ENCODE results near the gene SMARCE1.

Gene SMARCE1

DNA sequence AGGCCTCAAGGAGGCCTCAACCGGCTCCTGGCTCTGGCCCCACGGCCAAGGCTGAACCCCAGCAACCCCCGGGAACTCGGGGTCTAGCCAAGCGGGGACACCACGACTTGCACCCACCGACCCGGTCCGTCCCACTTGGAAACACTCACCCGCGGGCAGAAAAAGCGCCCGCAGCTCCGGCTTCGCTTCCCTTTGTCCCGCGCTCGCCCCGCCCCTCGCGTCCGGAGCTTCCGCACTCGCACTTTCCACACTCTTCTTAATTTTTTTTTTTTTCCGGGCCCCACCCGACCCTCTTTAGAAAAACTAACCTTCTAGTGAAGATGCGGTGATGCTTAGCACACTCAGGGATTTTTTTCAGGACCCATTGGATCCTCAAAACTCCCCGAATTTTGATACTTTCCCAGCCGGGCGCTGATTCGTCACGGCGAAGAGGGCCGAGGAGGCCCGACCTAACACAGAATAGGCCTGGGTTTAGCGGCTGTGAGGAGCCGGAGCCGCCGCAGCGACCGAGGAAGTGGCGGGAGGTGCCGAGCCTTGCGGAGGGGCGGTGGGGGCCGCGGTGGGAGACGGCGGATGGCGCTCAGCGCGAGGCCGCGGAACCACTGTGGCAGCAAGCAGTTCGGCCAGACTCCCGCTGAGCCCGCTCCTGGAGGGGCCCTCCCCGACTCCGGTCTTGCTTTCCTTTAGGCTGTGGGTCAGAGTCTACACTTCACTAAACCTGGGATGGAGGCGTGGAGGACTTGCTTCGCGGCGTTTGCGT, at the start of gene SMARCE1:
Gene SMARCE1 (minus strand): TSS at position 195 of the 760 bp plus-strand sequence. CDS start 2,016 bp downstream, outside the sequence.
- peak; percentile 75 for DNase-seq

DNA sequence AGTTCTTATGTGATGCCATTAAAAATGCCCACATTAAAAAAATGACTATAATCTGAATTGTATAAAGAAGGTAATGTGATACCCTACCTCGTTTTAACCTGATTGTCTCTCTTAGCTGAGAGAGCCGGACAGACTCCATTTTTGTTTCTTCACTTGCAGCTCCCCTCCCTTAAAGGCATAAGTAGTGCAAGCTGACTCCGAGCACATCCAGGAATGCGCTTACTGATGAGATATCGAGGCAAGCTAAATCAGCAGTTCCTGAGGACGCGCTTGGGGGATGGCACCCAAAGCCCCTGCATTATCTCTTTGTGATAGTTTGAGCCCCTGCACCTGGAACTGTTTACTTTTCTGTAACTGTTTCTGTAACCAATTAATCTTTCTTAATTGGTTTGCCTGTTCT, 49.7 kb upstream of the SMARCE1 start:
- no peak for DNase-seq

DNA sequence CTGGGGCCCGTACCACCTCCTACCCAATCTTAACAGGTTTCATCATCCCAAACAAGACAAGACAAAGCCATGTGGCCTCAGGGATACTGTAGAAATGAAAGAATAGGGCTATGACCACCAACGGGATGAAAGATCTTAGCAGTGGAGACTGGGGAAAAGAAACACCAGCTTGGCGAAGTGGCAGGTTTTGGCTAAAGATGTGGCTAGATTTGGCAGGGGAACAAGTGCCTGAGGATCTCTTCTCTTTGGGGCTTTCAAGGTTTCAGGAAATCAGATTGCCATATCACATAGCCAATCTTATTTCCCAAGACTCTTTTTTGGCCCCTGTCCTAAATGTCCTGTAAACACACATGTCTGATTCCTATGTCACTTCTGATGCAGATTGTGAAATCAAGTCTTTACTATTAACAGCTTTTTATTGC, 49.0 kb upstream of the SMARCE1 start:
- no peak for DNase-seq

DNA sequence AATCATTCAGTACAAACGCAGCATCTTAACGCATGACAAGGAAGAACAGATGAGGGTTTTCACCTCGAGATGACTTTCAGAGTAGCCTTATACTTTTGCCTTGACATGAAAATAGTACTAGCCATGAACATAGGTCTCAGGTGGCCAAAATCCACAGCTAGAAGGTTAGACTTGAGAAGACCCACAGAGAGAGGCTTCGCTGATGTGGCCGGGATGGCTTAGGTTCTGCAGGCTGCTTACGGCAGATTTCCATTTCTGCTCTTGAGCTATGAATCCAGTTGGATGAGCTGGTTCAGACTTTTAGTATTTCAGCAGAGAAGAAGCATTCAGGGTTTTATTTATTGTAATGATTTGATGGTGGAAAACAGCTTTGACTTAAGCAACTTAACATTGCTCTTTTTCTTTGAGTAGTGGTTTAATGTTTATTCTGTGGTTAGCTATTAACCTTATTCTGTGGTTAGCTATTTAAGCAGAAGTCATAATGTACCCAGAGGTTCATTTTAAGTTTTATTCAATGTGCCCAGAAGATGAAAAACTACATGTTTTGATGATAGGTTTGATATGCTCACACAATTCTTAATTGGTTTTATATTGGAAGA, 48.4 kb upstream of the SMARCE1 start:
- no peak for DNase-seq

DNA sequence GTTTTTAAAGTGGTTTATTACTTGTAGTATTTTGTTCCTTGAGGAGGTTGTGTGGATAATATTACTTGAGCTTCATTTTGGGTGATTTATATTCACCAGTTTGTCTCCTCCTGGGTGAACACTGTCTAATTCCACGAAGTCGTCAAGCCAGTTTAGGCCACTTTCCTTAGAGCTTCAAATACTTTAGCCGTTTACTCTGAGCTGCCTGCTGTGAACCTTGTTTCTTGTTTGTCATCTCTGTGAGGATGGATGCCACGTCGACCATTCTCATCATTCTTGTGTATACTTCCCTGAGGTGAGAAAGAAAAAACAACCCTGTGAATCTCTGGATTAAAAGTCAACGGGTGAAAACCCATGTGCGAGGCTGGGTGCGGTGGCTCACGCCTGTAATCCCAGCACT, 47.0 kb upstream of the SMARCE1 start:
- DNase-seq = no peak

DNA sequence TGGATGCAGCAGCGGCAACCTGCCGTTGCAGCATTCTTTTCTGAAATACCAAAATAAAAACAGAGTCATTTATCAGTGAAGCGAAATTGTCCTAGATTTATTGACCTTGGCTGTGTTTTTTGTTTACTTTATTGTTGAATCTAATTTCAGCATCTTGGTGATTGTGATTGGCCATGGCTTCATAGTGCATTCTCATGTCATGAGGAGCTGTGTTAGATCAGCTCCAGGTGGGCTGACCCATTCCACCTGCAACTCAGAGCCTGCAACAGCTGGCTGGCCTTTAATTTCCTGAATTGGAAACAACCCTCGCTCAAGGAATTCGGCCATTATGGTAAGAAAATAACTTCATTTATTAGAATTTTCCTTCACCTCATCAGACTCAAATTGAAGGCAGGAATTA, 39.5 kb upstream of the SMARCE1 start:
- no peak for DNase-seq

DNA sequence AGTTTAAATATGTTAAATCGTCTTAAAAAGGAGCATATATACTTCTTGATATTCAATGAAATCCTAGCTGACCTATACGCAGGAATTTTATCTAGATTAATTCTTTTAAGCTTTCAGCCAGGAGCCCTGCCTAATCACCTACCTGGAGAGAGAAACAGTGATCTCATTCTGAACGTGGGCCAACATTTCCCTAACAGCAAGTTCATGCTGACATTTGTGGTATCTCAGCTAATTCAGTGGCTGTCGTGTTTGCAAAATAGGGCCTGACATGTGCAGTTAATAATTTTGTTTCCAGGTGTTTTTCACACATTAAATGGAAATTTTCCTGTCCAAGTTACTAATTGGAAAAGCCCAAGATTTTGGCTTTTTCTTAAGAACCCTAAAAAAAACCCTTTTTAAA, 38.6 kb upstream of the SMARCE1 start:
- no peak for DNase-seq

DNA sequence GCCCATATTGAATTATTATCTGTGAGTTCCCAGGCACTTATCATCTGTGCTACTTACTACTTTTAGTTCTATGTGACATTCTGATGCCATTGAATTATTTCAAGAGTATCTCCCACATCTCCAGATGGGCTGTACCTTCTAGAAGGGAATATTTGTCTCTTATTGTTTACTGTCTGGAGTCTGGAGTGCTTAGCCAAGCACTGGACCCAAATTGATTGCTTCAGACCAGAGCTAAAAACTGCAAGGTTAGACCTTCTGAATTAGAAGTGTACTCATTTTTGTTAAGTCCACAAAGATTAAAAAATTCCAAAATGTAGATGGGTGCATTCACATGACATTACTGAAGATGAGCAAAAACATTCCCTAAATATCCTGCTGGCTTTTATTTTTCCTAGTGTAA, 33.4 kb upstream of the SMARCE1 start:
- no peak for DNase-seq

DNA sequence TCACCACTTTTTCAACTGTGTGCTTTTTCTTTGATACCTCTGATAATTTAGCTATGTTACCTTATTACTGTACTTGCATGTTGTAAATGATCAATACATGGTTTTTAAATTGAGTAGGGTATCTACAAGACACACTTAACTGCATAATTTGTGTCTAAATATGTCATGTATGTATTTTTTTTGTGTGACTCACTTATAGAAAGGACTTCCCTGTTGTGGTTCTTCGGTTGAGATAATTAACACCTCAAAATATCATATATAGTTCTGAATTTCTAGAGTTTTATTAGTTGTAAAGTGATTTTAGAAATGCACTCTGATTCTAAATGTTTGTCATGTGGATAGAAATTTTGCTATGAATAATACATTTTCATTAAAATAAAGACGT, 31.9 kb upstream of the SMARCE1 start:
- DNase-seq = no peak

DNA sequence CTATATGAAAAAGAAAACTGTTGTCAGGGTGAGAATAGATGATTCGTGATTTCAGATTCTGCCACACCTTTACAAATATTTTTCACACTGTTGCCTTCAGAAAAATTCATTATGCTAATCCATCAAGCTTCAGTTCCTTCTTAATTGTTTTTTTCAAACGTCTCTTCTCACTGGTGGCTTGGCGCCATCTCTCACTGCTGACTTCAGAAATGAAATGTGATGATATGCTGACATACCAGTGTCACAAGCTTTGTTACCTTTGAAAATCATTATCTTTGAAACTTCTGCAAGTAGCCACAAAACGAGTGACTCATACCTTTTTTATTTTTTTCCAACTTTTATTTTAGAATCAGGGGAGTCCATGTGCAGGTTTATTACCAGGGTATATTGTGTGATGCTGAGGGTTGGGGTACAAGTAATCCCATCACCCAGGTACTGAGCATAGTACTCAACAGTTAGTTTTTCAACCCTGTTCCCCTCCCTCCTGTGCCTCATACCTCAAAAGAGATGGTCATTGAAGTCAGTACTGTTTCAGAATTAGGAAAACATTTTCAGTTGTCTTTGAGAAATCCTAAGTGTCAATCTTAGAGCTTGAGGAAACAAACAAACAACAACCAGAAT, 31.4 kb upstream of the SMARCE1 start:
- no peak for DNase-seq

DNA sequence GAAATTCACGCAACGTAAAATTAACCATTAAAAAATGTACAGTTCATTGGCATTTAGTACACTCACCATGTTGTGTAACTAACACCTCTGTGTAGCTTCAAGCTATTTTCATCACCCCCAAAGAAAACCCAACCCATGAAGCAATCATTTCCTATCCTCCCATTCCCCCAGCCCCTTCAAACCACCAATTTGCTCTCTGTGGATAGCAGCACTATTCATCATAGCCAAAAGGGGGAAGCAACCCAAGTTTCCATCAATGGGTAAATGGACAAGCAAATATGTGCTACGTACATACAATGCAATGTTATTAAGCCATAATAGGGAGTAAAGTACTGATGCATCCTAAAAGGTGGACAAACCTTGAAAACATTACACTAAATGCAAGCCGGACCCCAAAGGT, 28.3 kb upstream of the SMARCE1 start:
- no peak for DNase-seq

DNA sequence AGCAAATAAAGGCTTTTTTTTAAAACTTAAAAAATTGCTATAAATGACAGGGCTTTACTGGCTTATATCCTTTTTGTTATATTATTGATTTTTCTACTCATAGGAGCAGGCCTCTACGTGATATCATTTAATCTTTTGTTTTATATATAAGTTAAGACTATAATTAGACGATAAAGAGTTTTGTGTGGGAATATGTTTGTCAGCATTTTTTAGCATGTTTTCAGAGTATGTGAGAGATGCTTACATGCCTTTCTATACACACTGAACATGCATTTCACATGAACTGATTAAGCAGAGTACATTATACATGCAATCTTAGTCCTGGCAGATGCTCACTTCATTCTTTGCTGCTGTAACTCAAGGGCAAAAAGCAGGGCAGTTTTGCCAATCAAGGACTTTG, 25.0 kb upstream of the SMARCE1 start:
- no peak for DNase-seq

DNA sequence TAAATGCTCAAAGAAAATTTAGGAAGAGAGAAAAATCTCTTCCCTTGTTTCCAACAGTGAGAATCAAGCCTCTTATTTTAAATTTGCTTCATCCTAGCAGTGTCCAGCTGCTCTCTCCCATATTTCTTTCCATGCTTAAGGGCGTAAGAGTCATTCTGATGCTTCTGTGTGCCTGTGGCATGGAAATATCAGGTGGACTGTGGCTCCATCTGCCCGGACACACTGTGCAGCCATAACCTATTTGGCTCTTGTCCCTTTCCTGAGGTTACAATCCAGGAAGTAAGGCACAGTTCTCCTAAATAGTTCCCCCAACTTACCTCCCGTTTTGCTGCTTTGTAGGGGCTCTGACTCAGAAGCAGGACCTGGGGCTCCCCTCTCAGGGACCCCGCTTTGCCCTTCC, 23.7 kb upstream of the SMARCE1 start:
- DNase-seq = no peak

DNA sequence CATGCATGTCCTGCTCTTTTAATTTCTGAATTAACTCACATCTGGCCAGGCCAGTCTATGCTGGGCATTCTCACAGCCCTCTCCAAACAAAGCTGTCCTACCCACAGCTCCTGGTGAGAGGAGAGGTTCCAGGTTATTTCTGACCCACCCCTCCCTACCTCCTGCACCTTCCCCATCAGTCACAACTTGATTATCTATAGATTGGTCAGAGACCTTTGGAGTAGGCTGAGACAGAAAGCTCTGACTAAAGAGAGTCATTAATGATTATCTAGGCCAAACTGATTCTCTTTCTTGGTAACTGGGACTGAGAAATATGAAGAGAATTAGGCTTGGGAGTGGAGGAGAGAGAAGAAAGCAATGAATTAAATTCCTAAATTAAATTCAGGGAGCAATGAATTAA, 18.7 kb upstream of the SMARCE1 start:
- DNase-seq = no peak

DNA sequence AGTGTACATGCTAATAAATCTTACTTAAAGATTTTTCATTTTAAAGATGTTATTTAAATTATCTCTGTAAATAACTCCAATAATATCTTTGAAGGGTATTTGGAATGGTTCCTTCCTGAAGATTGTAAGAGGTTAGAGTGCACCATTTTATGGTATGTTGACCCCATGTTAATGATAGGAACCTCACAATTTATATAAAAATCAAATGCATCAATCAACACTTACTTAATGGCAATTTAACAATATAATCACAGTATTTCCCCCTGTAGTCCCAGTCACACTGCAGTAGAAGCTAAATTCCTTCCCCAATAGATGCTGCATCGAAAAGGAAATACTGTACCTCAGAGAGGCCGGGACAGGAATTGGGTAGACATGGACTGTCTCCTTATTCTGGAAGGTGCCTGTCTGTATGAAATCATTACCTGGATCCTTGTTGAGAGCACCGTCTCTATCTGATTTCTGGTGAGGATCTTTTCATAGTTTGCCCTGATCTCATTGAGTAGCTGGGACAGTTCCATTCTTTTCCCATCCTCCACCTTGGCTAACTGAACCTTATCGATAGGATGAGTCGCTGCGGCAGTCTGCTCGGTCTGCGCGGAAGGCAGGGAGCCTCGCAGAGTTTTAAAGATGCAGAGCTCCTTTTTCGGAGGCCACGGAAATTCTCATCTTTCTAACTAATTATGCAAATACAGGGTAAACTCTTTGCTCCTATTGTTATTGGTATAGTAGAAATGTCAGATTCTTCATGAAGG, 17.1 kb upstream of the SMARCE1 start, which contains the start of gene KRT222:
Gene KRT222 (minus strand): TSS at position 596 of the 752 bp plus-strand sequence. CDS start 78 bp downstream, at position 518.
- no peak for DNase-seq

DNA sequence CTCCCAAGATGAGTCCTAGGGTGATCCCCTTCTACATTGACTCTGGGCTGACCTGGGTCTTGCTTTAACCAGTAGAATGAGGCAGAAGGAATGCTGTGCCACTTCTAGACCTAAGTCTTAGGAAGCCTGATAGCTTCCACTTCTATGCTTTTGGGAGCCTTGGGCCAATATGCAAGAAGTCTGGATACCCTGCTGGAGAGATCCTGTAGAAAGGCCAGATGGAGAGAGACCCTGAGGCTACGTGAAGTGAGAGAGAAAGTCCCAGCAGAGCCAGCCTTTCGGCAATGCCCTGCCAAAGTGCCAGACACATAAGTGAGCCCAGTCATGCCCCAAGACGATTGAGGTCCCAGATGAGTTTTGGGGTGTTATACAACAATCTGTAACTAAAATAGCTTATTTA, 15.6 kb upstream of the SMARCE1 start:
- DNase-seq = no peak

DNA sequence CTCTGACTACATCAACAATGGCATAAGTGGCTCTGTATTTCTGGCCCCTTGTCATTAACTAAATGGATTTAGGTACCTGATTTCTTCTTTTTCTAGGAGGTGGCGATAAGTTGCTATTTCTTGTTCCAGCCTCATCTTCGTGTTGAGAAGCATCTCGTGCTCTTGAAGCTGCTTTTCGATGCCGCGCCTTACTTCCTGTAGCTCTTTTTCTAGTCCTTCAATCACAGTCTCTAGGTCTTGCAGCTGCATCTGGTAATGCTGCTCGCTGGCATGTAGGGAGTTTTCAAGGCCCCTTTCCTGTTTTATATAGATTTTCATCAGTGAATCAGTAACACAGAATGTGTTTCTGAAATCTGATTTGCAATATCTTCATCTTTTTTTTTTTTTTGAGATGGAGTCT, 12.3 kb upstream of the SMARCE1 start:
- no peak for DNase-seq

DNA sequence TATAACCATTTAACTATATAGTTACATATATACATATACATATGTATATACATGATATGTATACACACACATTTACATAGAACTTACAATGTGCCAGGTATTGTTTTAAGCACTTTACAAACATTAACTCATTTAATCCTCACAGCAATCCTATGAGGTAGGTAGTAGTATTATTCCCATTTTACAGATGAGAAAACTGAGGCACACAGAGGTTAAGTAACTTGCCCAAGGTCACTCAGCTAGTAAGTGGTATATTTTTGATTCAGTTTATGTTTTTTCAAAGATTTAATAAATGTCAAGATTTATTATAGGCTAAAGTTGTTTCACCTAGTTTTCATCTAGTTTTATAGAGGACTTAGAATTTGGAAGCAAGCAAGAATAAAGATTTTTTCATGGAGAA, 10.8 kb upstream of the SMARCE1 start:
- DNase-seq = no peak

DNA sequence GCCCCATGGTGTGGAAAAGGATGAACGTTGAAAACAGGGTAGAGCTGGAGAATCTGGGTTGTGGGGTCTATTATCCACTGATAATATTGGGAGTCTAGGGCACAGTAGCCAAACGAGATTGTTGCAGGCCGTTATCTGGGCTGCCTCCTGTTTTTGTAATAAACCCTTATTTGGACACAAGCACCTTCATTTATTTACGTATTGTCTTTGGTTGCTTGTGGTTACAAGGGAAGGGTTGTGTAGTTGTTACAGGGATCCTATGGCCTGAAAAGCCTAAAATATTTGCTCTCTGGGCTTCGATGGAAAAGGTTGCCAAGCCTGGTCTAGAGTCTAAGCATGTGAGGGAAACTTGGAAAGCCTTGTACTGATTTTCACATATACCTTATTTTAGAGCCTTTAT, 4.3 kb upstream of the SMARCE1 start:
- DNase-seq = no peak

DNA sequence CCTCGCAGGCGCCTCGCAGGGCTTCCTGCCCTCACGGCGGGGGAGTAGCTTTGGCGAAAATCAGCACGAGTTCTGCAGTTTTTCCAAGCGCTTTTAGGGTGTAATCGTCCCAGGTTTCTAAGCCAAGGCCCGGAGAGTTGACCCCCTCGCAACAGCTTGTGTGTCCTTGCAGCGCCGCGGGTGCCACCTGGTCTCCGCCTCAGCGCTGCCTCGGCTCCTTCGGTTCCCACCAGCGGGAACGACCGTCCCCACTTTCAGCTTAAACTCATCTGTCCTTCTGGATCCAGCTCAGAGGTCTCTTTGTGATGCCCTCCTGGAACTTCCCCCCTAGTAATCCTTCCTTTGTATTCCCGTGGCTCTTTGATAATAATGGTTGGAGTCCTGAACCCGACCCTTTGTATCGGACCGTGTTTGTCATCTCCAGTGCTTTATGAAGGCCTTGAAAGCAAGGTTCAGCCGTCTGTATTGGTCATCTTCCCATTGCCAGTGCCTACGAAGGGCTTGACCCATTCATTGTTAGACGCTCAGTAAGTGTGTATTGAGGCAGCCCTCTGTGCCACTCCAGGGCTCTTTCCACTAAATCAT, 858 bp upstream of the SMARCE1 start:
- DNase-seq = peak; percentile 9

DNA sequence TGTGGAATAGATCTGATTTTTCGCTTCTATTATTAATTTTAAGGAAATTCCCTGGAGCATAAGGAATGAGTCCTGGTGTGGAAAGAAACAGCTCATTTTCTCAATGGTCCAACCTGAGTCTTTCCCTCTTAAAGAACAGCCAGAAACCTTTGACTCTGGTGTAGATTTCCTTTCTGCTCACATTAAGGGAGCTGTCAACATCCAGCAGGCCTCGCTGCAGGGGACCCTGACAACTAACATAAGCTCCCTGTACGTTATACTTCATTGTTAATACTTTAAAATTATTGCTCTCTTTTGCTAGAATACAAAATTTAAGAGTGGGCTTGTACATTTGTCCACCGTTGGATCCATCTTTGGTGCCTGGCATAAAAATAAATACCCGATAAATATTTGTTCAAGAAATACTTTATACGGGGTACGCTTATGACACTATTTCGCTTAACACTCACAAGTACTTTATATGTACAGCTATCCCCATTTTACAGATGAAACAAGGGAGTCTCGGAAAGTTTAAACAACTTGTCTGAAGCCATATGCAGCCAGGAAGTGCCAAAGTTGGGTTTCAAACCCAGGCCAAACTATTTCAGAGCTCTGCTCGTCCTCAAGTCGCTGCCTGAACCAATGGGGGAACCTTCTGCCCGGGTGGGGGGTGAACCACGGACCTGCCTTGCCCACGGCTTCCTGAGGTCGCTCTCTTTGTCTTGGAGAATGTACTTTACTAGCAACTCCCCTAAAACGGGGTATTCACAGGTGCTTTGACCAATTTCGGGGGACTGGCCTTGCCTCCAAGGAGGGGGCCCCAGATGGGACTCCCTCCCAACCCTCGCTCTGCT, 611 bp downstream of the SMARCE1 start:
- peak; percentile 56 for DNase-seq

DNA sequence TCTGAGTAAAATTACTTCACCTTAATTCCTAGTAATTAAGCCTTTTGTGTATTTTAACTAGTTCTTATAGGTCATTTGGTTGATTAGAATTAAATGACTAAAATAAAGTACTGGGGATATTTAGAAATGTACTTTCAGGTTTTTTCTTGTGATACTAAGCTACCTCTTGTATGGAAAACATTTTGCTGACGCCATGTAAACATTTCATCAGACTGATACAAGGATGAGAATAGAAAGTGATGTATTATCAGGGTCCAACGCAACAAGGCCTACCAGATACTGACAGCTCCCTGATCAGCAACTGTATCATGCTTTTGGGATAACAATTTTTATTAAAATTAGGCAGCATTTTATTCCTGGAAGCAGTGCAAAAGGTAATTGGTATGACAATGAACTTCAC, 1.7 kb downstream of the SMARCE1 start:
- no peak for DNase-seq

Measured in activated CD4-positive, alpha-beta T cell treated with anti-CD3 and anti-CD28 coated beads for 48 hours (primary cell).